HG03103 (cell line): ENCODE results near the gene TTYH3.

ENCODE experiments used
- ATAC-seq: cut with Tn5 transposase; IDR thresholded peaks from one replicate; pipeline ENCODE4 v1.9.1; 2021; ENCODE audit warnings: low read depth; ENCODE audit not compliant: unreplicated experiment

The TTYH3 gene

DNA sequence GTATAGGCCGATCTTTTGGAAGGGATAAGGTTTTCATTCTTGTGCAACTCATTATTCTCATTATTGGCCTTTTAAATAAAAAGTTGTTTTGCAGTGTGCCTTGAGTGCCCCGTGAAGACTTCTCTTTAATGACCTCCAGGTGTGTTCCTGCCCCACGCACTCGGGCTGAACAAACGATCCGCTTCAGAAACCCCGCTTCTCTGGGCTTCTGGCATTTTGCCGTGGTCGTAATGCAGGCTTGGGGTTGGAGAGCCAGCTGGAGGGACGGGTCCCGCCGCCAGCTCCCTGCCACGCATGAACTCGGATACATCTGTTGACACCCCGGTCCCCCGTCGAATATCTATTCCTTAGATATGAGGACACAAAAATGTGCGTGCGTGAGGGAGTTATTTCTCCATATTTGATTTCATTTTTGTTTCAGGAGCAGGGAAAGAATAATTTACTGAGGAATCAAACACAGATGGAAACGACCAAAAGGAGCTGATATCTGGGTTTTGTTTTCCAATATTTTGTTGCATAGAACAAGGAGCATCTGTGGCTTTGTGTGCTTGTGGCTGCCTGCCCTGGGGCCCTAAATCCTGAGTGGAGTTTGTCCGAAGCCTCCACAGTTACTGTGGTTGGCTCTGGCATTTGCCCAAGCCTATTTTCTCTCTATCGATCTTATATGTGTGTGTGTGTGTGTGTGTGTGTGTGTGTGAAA is 17.0 kb upstream of the TTYH3 start:
- no peak for ATAC-seq

- ATAC-seq = no peak
These were observed 15.1 kb upstream of the TTYH3 start for GRCh38 chr7:2616387-2617324.

DNA sequence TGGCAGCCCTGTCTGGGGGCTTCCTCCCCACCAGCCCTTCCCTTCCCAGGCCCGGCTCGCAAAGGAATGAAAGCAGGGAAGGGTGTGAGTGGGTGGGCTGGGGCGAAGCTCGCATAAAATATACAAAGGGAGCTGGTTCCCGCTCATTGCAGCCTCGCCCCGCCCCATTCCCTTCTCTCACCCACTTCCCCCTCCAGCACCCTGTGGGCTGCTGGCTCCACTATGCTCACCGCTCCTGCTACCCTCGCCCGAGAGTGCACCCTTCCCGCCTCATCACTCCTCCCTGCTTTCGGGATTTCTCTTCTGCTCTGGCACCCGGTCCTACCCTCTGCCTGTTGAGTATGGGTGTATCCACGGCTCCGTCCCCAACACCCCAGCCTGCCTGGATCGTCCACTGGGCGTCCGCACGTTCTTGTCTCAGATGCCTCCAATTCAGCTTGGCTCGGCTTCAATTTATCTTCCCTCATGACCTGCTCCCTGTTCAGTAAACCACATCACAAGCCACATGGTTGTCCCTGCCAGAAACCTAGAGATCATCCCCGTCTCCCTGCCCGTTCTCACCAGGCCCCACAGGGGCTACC is 14.4 kb upstream of the TTYH3 start:
- no peak for ATAC-seq

DNA sequence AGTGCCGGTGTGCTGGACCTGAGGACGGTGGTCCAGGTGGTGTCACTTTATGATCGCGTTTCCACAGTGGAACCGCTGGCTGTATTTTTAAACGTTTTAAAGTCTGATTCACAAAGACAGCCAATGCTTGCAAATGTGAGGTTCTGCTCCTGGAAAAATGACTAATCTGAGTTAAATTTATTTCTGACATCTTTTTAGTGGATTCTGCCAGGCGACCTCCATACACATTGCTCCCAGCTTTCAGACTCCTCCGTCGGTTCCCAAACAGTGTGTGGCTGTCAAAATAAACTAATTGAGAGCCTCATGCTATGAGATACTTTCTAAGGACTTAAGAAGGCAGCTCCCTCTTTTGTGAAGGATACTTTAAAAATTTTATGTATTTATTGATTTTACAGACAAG is 12.7 kb upstream of the TTYH3 start:
- no peak for ATAC-seq

DNA sequence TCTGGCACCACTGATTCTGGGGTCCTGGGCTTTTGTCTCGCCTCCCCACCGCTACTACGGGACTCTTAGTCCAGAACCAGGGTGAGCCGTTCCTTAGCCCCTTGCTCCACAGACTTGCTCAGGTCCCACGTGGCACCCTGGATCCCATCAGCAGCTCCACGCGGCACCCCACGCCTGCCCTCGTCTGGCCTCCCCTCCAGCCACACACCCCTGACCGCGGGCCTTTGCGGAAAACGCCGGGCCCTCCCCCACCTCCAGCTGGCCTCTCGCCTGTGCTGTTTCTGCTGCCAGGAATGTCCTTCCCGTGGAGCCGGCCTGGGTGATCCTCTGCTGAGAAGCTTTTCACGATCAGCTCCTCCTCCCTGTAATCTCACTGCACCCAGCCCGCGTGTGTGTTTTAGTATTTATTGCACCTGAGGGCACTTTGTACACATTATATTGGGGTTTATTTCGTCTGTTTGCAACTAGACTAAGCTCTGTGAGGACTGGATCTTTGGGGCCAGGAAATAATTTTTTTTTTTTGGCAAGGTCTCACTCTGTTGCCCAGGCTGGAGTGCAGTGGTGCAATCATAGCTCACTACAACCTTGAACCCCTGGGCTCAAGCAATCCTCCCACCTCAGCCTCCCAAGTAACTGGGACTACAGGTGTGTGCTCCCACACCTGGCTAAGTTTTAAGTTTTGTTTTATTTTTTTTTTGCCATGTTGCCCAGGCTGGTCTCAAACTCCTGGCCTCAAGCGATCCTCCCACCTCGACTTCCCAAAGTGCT is 10.5 kb upstream of the TTYH3 start:
- ATAC-seq = no peak

GRCh38 chr7:2621948-2622640 is 9.7 kb upstream of the TTYH3 start:
- ATAC-seq = no peak

DNA sequence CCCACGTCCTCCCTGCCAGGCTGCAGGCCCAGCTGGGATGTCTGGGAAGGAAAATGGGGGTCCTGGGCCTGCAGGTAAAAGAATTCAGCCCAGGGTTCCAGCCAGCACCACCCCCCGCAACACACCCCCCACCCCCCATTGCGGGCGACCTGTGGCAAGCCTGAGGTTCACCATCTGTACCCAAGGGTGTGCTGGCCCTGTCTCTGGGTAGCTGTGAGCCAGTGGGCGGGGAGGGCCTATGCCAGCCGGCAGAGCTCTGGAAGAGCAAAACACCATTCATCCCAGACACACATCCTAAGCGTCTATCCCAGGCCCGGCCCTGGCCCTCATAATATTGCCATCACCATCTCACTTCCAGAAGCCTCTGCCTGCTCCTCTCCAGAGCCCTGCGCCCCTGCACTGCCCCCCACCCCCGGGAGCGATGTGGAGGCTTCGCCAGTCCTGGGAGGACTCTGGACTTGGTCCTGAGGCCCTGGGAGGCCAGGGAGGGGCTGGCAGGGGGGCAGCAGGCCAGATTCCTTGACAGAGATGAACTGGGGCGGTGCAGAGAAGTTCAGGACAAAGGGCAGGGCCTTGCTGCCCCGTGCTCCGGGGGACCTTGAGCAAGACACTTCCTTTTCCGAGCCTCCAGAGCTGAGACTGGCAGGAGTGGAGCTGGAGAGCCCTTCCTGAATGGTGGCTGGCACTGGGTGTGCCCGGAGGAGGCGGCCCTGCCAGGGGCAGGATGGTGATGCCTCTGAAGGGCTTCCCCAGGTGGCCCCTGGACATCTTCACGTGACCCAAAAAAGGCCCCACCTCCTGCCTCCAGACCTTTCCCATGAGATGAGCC is 8.7 kb upstream of the TTYH3 start:
- no peak for ATAC-seq

DNA sequence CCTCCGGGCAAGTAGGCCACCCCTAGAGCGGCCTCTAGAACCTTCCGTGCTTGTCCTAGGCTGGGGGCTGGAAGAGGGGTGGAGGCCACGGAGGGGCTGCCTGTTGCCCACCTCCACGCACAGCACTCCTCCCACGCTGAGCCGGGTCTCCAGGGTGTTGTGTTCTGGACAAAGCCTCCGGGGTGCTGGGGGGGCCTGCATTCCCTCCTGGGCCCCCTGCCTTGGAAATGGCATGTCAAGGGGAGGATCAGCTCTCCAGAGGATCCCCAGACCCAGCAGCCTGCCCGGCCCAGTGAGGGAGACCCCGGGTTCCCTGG is 8.1 kb upstream of the TTYH3 start:
- ATAC-seq = no peak

- ATAC-seq = no peak
These were observed 7.4 kb upstream of the TTYH3 start for GRCh38 chr7:2624293-2624886.

DNA sequence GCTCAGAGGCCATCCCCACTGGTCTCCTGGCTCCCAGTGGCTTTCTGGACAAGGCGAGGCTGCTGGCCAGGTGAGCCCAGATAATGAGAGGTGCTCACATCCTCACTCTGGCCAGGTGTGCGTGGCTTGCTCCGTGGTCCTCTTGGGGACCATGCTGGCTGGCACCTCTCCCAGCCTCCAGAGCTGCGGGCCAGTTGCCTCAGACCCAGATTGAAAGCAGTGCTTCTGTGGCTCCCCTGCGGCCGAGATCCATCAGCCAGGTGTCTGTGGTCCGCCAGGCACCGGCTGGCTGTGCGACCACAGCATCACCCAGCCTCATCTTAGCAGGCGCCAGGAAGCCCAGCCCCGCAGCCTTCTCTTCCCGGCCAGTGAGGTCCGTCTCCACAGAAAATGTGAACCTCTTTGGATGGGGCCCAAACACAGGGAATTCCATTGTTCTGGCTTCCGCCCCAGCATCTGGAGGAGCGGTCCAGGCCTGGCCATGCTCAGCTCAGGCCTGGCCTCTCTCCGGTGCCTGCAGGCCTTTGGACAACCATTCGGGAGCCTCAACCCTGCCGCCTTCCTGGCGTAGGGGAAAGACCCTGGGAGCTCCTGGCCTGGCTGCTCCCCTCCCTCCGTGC is 5.2 kb upstream of the TTYH3 start:
- ATAC-seq = no peak

DNA sequence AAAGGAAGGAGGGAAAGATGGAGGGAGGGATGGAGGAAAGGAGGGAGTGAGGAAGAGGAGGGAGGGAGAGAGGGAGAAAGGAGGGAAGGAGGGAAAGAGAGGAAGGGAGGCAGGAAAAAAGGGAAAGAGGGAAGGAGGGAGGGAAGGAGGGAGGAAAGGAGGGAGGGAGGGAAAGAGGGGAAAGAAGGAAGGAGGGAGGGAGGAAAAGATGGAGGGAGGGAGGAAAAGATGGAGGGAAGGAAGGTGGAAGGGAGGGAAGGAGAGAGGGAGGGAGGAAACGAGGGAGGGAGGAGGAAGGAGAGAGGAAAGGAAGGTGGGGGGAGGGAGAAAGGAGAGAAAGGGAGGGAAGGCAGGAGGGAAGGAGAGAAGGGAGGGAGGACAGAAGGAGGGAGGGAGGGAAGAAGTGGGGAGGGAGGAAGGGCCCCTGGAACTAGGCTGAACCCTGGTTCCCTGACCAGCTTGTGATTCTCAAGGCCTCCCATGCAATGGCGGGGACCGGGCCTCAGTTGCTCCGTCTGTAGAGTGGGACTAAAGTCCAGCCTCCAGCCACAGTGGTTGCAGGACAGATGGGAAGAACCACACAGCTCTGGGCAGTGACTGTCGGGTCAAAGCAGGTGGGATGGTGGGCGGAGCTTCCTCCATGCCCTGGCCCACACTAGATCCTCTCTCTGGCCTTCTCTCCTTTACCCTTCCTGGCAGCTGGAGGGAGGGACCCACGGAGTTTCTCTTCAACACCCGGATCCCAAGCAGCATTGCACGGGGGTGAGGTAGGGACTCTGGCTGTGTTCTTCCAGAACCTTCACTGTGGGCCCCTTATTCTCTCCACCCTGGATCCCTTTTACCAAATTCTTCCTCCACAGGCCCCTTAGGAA is 4.3 kb upstream of the TTYH3 start:
- ATAC-seq = no peak

GRCh38 chr7:2628130-2628482 is 3.7 kb upstream of the TTYH3 start:
- no peak for ATAC-seq

DNA sequence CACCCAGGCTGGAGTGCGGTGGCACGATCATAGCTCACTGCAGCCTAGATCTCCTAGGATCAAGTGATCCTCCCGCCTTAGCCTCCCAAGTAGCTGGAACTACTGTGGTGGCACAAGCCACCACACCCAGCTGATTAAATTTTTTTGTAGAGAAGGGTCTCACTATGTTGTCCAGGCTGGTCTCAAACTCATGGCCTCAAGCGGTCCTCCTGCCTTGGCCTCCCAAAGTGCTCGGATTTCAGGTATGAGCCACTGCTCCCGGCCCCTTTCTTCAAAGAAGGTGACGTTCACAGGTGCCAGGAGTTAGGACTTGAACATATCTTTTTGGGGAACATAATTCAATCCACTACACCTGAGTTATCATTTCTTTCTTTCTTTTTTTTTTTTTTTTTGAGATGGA is 2.9 kb upstream of the TTYH3 start:
- no peak for ATAC-seq

DNA sequence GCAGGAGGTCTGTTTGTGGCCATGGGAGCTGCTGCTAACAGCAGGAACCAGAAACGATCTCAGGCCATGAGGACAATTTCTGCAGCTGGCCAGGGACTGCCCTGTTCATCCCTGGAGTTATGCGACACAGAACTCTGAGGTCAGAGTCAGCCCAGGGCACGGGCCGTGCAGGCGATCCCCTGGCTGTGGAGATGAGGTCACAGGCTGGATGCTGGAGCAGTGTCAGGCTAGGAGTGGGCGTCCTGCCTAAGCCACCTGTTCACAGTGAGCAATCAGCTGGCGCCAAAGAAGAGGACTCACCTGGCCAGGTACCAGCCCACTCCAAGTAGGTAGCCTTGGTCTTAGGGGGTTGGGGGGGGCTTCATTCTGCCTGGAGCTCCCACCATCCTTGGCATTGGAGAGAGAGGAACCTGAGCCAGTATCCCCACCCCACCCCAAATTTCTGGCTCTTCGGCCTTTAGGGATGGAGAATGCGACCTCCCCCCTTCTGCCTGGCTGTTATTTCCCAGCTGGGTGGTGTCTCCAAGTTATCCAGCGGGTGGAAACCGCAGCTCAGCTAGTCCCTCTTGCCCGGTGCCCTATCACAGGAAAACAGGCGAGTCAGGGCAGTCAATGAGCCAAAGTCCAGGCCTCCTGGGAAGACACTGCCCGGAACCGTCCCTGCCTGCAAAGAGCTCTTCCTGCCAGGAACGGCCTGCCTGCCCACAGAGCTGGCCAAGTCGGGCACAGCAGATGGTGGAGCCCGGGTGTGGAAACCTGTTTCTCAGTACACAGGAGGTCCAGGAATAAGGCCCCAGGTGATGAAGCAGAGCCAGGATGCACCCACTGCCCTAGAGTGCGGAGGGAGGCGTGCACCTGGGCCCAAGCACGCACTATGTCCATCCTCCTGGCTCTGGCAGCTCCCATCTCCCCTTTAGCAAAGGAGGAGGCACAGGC is 1.8 kb upstream of the TTYH3 start:
- no peak for ATAC-seq

DNA sequence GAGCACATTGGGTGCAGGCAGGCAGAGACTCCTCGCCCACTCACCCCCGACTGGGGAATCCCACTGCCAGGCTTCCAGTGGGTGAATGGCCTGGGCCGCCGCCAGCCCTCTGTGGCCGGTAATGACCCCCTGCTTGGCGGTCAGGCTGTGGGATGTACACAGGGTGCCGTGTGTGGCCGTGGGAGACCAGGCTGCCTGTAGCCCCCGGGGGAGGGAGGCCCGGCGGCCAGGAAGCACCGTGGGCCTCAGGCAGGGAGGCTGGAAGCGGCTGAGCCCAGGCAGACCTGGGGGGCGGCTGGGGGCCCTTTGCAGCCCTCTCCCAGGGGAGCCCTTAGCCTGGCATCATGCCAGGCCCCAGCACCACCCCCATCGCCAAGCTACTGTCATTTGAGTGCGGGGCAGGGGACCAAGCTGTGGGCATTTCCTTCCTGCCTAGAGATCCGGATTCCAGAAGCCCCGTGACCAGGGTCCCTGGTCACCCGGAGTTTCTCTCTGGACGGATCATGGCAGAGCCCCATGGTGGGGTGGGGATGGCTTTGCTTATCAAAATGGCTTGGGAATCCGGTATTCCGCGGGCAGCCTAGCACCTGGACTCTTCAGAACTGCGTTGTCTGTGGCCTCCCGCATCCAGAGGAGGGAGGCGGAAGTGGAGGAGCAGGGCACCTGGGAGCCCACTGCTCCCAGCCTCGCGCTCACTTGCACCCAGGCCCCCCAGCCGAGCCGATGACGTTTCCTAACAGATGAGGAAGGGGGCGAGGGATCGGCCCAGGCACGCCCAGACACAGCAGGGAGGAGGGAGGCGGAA is 1.1 kb downstream of the TTYH3 start:
- no peak for ATAC-seq
